GM04503 (cell line): ENCODE measurements around the gene CRYBA2.

ENCODE experiments used
- DNase-seq: peaks from one replicate; pipeline ENCODE4 v3.0.0-alpha.2; 2012; ENCODE audit warnings: low read depth

CRYBA2 gene

DNA sequence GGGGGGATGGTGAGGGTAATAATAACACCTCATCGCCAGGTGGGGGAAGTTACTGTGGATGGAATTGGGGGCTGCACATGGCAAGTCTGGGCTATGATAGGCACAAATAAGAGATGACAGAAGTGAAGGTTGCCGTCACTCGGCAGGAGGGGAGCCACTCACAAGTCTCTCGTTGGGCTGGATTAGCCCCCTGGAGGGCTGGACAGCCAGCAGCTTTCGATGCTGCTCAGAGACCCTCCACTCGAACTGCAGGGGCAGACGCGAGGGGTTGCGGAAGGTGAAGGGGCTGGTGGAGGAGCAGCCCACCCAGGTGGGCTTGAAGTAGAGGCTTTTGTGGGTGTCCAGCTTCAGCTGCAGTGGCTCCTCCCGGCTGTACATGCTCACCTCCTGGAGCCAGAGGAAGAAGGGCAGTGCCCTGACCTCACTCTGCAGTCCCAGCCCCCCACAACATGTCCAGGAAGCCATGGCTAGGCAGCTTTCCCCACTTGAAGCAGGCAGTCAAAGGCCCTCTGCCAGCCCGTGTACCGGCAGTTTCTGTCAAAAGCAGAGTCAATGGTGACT lies 29.9 kb upstream of the CRYBA2 start:
- DNase-seq = no peak

DNA sequence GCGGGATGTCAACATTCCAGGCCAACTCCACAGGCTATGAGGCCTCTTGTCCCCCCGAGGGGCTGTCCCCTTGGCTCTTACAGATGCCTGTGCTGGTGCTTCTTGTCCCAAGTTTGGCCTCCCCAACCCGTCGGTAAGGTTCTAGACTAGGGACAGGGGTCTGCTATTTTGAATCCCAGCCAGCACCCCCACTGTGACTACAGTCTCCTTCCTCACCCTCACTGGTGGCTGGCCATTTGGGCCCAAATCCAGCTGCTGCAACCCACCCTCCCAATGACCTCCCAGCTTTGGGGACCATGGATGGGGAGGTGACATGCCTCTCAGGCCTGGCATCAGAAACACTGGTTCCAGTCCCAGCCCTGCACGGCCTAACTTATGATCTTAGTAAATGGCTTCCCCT lies 29.4 kb upstream of the CRYBA2 start:
- no peak for DNase-seq

DNA sequence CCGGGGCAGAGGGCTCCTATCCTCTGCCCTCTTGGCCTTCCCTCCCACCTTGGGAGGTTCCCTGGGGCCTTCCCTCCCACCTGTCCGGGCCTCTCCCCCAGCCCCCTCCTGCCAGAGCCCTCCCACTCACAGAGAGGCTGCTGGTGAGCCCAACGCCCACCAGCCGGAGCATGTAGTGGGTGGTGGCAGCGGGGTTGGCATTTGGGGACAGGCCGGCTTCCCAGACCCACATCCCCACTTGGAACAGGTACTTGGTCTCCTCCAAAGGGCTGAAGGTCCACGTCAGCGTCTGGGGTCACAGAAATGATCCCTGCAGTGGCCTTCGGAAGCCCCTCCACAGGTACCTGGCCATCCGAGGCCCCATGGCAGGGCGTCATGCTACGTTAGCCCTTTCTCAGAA lies 28.8 kb upstream of the CRYBA2 start:
- DNase-seq = no peak

DNA sequence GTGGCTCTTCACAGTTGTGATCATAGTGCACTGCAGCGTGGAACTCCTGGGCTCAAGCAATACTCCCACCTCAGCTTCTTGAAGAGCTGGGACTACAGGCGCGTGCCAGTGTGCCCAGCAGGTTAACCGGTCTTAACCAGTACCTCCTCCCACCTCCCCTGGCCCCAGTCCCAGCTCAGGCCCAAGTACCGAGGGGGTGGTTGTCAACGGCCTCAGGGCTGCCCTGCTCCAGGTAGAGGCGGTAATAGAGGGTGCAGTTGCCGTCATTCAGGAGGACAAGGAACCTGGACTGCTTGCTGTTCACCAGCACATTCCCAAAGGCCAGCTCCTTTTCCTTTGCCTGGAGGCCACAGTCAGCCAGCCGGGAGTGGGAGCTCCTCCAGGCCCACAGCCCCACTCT lies 28.4 kb upstream of the CRYBA2 start:
- DNase-seq = no peak

DNA sequence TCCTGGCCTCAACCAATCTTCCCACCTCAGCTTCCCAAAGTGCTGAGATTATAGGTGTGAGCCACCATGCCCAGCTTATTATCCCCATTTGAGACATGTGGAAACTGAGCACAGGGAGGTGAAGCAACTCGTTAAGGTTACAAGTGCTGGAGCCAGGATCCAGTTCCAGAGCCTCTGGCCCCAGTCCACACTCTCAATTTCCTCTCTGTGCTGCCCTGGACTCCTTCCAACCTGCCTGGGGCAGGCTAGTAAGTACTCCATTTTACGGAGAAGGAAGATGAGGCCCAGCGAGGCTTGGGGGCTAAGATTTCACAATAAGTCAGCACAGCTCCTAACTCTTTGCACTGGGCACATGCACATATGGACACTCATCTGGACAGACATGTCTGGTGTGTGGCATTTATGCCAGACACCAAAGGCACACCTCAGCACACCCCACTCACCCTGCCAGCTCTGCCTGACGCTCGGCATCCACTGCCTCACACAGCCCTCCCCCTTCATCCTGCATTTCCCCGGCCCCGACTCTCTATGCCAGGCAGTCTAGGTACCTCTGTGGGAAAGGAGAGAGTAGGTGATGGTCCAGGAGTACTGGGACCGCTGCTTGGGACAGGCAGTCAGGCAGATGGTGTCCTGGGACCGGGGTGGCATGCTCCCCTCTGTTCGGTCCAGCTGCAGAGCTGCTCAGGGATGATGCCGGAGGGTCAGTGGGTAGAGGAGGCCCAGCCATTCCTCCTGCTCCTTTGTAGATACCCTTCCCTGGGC lies 27.6 kb upstream of the CRYBA2 start:
- no peak for DNase-seq

DNA sequence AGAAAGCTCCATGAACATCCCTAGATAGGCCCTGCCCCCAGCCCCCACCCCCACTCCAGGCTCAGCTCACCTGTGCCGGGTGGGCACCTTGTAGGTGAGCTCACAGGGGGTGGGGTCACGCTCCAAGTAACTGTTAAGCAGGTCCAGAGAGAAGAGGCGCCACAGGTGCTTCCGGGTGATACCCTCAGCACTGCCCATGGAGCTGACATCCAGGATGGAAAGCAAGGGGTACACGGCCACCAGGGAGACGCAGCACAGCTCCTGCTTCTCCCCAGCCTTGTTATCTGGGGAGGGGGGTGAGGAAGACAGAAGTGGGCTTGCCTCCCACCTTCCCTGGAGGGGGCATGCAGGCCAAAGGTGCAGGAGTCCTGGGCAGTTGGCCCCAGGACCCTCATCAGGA lies 26.2 kb upstream of the CRYBA2 start:
- no peak for DNase-seq

DNA sequence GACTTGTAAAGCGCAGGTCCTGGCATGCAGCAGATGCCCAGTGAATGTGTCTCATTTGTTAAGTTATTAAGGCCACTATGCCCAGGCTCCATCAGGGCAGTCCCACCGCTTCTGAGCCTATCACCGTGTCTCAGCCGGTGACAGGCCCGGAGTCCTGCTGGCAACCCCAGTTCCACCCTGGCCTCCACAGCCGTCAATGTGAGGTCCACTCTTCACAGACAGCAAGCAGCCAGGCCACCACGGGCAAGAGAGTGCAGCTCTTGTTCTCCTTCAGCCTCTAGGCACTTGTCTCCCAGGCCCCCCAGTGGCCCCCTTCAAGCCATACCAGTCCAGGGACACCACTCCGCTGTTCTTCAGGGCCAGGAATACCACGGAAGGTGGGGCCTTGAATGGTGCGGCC lies 25.5 kb upstream of the CRYBA2 start:
- no peak for DNase-seq

DNA sequence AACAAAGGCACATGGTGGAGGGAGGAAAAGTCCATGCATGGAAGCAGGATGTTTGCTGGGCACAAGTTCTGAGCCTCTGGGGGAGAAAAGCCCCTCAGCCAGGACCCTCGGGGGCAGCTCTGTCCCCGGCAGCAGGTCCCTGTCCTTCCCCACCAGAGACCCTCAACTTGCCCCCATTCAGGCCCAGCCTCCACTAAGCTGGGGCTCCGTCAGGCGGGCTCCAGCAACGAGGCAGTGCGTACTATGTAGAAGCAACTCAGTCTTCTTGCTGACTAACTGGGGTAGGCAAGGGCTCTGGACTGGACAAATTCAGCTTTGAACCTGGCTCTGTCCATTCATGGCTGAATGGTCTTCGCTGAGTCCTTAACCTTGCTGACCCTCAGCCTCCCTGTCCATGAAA lies 25.1 kb upstream of the CRYBA2 start:
- no peak for DNase-seq

DNA sequence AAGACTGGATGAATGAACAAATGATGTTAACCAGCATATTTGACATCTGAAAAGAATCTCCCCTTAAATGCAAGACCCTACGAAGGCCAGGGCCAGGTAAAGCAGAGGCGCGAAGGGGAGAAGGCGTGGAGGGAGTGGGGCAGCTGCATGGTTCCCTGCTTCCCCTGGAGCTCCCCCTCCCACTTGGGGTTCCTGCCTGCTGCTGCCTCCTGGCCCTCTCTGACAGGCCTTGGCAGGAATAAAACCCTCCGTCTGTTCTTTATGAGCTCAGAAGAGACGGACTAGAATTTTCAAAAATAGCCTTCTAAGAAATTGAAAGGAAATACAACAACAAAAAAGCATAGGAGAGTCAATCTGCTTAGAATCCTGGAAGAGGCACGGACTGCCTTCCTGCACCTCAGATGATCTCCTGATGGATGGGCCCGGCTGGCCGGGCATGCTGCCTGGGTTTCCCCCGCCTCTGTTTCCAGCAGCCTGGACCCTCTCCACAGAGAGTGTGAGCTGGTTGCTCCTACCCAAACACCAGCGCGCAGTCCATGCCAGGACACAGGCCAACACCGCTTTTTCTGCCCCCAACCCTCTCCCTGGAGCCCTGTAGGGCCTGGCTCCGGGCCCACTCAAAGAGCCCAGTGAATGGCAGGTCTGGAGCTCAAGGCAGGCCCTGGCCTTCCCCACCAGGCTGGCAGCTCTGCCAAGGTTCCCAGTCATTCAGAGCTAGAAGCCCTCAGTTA lies 24.1 kb upstream of the CRYBA2 start:
- DNase-seq = no peak

DNA sequence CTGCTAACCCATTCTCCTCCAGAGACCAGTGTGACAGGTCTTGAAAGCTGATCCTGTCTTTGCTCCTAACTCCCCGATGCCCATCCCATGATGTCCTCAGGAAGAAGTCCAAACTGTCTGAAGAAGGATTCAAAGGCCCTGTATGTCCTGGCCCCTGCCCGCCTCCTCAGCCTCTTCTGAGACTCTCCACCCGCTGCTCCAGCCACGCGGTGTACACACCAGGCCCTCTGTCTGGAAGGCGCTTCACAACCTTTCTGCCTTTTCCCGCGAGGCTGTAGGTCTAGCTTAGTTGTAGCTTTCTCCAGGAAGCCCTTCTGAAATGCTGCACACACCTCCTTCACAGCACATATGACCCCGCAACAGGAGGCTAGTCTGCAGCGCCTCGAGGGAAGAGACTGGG lies 23.5 kb upstream of the CRYBA2 start:
- no peak for DNase-seq

DNA sequence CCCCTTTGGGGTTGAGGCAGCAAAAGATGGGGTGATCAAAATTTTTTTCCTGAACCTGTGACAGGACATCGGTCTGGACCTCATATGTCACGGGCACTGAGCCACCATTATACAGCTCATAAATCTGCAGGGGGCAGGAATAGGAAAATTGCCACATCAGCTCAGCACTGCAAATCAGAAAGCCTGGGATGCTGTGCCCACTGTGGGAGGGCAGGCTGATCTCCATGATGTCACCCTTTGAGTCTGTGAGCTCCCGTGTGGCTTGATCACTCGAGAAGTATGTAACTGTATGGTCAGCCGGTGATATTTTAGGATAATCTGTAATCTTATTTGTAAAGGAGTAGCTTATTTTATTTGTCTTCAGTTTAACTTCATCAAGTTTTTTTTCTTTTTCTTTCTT lies 17.7 kb upstream of the CRYBA2 start:
- no peak for DNase-seq

DNA sequence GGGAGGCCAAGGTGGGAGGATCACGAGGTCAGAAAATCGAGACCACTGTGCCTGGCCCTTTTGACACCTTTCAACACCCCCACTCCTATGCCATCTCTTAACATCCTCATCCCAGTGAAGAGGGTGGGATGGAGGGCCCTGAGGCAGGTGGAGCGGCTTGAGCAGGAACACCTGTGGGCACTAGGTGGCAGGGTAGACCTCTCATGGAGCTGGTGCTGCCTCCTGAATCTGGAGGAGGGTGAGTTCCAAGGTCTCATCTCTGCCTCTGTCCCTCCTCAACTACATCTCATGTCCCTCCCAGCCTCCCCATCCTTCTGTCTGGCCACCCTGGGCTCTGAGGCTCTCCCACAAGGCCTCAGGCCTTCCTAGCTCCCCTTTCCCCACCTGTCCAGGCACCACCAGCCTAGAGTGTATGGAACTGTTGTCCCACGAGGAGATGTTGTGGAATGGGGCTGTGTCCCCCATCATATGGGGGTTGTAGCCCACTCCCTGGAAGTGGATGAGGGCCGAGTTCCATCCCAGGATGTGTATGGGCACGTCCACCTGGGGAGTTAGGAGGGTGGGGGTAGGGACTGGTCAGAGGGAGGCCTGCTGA lies 17.0 kb upstream of the CRYBA2 start:
- DNase-seq = no peak

DNA sequence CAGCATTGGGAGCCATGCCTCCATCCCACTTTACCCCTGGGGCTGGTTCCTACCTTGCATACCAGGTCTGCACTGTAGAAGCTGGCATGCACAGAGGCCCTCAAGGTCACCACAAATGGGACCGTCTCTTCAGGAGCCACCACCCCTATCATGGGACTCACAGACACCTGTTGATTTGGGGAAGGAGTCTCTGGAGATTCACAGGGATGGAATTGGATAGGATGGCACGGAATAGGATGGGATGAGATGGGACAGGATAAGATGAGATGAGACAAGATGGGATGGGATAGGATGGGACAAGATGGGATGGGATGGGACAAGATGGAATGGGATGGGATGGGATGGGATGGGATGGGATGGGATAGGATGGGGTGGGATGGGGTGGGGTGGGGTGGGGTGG lies 16.1 kb upstream of the CRYBA2 start:
- no peak for DNase-seq

DNA sequence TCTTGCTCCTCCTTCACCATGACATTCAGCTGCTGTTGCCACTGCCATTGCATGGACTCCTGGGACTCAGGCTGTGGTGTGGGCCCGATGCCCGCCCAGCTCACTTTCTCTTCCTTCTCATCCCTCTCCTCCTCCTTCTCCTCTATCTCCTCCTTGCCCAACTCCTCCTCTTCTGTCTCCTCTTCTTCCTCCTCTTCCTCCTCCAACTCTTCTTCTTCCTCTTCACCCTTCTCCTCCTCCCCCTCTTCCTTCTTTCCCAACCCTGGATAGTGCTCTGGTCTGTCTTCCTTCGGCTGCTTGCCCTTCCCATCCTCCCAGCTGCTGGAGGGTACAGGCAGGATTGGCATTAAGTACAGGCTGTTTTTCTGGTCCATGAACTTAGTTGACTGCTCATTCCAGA lies 10.8 kb upstream of the CRYBA2 start:
- DNase-seq = no peak

DNA sequence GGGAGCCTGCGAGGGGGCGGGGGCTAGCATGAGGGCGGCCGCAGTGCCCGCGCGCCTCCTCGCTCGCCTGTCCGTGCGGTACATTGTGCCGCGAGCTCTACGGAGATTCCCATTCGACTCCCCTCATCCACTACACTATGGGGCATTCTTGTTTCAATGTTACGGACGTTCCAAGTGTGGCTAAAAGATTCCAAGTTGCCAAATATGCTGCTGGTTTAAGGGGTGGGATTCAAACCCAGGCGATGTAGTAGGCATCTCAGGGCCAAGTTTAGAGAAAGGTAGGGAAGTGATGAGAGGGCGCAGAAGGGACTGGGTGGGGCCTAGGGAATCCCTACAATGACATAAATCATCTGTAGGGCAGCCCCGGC lies 10.0 kb upstream of the CRYBA2 start:
- no peak for DNase-seq

DNA sequence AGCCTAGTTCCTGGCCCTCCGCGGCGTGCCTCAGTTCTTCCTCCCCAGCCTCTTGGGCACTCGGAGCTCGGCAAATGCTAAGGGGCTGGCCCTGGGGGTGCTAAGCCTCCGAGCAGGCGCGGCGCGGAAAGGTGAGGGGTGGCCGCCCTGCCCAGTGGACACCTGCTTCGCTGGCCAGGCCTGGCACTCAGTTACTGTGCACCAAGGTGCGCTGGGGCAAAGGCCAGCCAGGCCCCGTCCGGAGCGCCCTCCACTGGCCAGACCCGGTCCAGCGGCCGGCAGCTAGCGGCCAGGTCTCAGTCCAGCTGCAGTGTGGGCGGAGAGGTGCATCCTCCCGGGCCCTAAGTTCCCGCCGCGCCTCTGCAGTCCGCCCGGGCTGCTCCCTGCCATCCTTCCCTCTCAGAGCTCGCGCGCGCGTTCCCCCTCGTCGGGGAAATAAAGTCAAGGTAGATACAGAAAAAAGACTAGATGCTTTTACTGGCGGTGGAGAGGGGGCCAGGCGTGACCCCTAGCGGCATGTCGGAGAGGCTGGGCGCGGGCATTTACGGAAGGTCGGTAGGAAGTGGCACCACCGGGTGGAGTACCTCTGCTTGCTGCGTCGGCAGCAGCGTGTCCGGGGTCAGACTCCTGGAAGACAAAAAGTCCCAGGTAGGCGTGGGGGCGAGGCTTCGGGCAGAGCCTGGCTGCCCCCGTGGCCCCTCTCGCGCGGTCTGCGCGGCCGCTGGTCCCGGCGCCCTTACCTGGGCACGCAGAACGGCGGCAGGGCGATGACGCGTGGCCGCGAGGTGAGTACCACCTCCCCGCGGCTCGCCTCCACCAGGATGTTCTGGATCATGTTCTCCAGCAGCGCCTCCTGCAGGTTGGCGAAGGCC lies 9.4 kb upstream of the CRYBA2 start:
- no peak for DNase-seq

DNA sequence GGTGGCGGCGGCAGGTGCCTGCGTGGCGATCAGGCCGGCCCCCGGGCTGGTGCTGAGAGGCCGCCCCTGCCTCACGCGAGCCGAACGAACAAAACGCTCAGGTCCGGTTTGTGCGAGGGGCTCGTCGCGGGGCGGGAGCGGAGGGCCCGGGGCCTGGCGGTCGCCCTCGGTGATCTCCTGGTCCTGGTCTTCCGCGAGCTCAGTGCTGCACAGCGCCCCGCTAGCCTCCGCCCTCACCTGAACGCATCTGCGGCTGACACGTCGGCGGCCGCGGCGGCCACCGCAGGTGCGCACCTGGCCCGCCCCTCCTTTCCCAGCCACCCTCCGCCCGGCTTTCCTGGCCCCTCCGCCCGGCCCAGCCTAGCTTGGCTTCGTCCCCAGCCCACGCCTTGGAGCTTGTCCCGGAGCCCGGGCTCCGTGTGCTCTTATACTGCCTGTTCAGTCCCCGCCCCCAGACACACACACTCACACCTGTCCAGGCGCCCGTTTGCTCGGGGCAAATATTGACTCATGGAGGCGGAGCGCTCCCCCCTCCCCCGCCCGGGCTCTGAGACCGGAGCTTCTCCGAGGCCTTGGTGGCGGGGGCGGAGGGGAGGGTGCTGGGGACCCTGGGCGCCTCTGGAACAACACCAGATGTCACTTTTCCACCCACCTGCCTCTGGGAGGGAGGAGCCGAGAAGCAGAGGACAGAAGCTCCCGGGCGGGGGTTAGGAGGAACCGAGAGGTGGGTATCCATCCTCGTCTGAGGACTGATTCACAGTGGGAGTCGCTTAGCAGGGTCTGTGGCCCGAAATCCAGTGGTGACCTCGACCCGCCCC lies 8.6 kb upstream of the CRYBA2 start:
- DNase-seq = no peak

DNA sequence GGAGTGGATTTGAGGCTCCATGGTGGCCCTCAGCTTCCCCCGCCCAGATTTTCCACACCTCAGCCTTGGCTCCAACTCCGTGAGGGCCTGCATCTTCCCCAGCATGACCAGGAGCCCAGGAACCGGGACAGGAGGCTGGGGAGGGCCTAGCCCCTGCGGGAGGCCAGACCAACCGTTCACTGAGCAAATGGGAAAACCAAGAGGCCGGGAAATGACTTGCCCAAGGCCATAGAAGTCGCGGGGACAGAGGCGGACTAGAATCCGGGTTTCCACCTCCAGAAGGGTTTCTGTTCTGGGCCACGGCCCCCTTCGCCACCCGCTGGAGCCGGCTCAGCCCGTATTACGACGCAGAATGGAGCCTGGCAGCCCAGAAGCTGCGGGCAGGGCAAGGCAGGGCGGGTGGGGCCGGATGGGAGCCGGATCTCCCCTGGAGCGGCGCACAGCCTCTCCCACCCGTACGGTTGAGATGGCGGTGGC lies 7.9 kb upstream of the CRYBA2 start:
- DNase-seq = no peak

DNA sequence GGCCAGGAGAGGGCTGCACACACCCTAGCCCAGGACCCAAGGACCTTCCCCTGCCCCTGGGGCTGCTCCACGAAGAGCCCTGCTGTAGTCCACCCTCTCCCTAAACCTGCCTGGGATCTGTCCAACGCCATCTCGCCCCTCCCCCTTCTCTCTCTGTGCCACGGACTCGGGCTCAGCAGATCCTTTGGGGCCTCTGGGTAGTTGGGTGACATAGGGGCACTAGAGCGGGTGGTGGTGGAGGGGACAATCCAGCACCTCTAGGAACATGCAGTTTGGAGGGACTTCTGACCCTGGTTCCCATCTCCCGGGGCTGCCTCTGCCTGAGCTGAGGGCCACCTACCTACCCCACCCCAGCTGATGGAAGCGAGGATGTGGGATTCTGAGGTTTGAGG lies 7.3 kb upstream of the CRYBA2 start:
- DNase-seq = no peak

DNA sequence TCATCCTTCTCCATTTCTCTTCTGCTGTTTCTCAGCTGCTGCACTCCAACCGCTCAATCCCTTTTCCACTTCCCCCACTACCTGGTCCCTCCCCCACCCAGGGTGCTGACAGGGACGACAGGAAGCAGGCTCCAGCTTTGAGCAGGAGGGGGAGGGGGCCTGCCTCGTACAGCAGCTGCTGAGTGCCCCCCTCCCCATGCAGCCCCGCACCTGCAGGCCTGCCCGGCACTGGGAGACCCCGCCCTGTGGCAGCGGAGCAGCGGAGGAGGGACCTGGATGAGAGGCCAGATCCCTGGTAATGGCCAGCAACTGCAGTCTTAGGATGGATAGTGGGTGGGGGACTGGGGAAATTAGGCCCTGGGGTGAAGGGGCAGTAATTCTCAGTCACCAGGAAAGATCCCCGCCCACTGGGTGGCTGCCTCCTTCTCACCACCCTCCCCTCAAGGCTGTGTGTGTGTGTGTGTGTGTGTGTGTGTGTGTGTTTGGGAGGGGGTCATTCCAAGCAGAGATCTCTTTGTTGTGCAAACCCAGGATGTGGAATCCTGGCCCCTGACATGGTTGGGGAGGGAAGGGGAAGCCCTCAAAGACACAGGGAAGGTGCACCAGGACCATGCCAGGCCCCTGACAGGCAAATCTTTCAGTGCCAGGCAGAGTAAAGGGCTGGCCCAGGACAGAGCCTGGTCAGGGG lies 6.8 kb upstream of the CRYBA2 start:
- DNase-seq = no peak
